Activated CD4-positive, CD25-positive, alpha-beta regulatory T cell (primary cell): ENCODE results near the gene LRP1-AS.
"Not testable (repeated sequence)": the region's sequence is repeated elsewhere in the genome, so short reads cannot be mapped to it uniquely, and the experiment has no call there.

Experiments used
- DNase-seq, 4 experiments: peaks; one replicate each; lab custom pipeline; 2025; lab: John Stamatoyannopoulos, UW

Gene LRP1-AS

DNA sequence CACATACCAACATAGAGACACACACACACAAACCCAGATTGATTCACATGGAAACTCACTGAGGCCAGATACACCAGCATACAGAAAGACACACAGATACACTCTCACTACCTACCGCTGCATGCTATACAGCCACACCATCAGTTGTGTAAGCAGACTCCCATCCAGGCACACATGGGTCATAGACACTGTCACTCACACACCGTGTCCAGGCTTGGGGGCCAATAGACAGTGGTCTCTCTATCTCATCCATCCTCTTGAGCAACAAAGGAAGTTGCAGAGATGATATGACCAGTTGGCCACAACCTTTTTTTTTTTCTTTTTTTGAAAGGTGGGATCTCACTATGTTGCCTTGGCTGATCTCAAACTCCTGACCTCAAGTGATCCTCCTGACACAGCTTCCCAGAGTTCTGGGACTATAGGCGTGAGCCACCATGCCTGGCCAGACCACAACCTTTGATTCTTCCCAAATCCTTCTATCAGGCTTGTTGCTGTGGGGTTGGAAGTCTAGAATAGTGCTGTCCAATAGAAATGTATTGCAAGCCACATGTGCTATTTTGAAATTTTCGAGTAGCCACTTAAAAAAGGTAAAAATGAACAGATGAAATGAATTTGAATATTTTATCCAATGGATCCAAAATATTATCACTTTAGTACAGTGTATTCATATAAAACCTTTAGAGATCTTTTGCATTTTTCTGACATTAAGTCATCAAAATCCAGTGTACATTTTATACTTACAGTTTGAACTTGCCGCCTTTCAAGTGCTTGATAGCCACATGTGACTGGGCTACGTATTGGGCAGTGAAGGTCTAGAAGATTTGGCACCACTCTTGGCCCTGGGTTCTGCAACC lies 7.4 kb downstream of the LRP1-AS start:
- DNase-seq = no peak

DNA sequence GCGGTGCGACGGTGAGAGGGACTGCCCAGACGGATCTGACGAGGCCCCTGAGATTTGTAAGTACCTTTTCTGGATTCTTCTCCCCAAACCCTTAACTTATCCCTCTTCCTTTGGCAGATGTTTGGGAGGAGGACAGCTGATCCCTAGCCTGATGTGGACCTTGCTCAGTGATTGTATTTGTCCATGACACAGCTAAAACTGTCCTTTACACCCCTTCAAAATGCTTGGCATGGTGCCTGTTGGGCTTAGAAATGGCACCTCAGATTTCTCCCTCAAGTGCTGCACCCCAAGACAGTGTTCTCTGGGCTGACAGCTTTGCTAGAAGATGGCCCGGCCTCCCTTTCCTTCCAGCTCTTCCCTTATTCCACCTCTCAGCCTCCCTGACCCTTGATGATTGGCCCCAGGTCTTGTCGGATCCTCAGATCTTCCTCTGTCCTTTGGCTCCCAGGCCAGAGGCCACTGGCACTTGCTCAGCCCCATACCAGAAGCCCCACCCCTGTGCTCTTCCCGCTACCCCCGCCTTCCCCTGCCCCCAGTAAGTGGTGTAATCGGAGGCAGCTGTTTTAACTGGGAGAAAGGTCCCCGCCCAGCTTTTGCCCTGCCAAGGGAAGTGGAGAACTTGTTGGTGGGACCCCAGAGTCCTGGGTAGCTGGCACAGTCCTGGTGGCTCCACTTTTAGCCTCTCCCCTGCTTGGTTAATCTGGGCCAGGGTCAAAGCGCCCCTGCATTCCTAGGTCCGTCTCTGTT lies 8.7 kb downstream of the LRP1-AS start:
- DNase-seq = no peak

GRCh38 chr12:57135527-57136326 lies 11.7 kb downstream of the LRP1-AS start:
- no peak for DNase-seq

GRCh38 chr12:57134949-57135348 lies 12.5 kb downstream of the LRP1-AS start:
- DNase-seq = no peak

GRCh38 chr12:57133916-57134315 lies 13.5 kb downstream of the LRP1-AS start:
- DNase-seq = no peak

GRCh38 chr12:57133013-57133569 lies 14.3 kb downstream of the LRP1-AS start:
- DNase-seq = no peak

DNA sequence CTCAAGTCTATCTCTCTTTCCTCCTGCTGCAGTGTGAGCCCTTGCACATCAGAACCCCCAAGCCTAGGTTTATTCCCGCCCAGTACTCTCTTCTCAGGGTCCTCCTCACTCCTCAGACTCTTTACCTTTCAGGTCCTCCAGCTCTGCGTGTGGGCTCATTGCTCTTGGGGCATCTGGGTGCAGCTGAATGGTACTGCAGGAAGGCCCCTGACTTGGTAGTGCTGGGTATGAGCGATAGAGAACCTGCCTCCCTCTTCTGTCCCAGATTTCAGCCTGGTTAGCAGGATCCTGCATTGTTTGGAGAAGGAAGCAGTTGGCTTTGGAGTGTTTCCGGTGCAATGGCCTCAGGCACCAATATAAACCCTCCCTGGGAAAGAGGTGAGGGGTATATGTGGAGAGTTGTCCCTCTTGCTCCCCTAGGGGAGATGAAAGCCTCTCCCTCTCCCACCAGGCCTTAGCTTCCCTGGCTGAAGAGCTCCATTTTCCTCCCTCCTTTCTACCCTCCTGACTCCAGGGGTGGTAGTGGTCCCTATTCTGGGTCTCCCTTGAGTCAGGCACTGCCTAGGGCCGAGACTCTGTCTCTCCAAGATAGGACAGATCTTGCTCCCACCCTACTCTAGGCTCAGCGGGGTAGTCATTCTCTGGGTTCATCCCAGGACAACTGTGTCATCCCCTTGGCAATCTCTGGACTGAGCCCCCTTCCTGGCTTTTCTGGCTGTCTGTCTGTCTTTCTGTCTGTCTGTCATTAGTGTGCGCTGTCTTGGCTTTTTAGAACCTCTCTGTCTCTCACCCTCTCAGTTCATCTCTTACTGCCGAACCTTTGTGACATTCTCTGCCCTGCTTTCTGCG lies 15.3 kb downstream of the LRP1-AS start:
- DNase-seq = no peak

GRCh38 chr12:57130941-57131340 lies 16.5 kb downstream of the LRP1-AS start:
- DNase-seq = no peak

GRCh38 chr12:57129889-57130288 lies 17.5 kb downstream of the LRP1-AS start:
- no peak for DNase-seq

GRCh38 chr12:57129321-57129842 lies 18.0 kb downstream of the LRP1-AS start:
- DNase-seq = no peak

DNA sequence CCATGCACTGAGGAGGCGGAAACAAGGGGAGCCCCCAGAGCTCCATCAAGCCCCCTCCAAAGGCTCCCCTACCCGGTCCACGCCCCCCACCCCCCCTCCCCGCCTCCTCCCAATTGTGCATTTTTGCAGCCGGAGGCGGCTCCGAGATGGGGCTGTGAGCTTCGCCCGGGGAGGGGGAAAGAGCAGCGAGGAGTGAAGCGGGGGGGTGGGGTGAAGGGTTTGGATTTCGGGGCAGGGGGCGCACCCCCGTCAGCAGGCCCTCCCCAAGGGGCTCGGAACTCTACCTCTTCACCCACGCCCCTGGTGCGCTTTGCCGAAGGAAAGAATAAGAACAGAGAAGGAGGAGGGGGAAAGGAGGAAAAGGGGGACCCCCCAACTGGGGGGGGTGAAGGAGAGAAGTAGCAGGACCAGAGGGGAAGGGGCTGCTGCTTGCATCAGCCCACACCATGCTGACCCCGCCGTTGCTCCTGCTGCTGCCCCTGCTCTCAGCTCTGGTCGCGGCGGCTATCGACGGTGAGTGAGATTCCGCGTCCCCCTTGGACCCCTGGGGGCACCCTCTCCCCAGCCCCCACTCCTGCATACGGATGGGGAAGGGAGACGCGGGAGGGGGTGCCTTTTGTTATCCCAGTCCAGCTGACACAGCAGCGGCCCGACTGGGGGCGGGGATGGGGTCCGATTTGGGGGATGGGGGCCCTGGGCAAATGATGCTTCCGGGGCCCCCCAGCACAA lies 18.7 kb downstream of the LRP1-AS start:
- no peak for DNase-seq

GRCh38 chr12:57127726-57128518 lies 19.5 kb downstream of the LRP1-AS start, which contains the start of gene LRP1:
Gene LRP1, plus strand, starts transcription at chr12:57128483. Its CDS starts 482 bp downstream, at chr12:57128965.
- peak; percentile 28 to 54 (median 46) for DNase-seq

GRCh38 chr12:57127101-57127725 lies 20.2 kb downstream of the LRP1-AS start:
- DNase-seq = peak in 2 of 4 experiments; percentile 14 to 15

- no peak for DNase-seq
Measured at GRCh38 chr12:57126561-57126960, 20.9 kb downstream of the LRP1-AS start.

DNA sequence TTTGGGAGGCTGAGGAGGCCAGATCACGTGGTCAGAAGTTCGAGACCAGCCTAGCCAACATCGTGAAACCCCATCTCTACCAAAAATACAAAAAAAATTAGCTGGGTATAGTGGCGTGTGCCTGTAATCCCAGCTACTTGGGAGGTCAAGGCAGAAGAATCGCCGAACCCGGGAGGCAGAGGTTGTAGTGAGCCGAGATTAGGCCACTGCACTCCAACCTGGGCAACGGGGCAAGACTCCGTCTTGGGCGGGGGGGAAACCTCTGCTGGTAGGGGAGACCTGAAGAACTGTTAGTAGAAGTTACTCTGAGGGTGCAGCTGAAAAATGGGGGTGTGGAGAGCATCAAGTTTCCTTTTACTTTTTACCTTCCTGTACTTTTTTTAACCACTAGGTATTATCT lies 21.4 kb downstream of the LRP1-AS start:
- DNase-seq = no peak

GRCh38 chr12:57124261-57124877 lies 23.1 kb downstream of the LRP1-AS start:
- peak; percentile 41 to 57 (median 50) for DNase-seq

- no peak for DNase-seq
Measured at GRCh38 chr12:57123813-57124212, 23.6 kb downstream of the LRP1-AS start.

DNA sequence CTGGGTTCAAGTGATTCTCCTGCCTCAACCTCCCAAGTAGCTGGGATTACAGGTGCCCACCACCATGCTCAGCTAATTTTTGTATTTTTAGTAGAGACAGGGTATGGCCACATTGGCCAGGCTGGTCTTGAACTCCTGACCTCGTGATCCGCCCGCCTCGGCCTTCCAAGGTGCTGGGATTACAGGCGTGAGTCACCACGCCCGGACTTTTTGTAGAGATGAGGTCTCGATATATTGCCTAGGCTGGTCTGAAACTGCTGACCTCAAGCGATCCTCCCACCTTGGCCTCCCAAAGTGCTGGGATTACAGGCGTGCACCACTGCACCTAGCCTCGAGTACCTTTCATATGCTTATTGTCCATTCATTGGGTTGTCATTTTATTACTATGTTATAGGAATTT lies 26.7 kb downstream of the LRP1-AS start:
- not testable (repeated sequence) for DNase-seq
